Aorta (tissue), 5 donors: ENCODE results near the gene ADAM22. TPM values are rescaled to one million over a fixed set of nuclear protein-coding genes. Genes with fewer than 3 reads are reported as not detected.

Source experiments
- ATAC-seq: fragments of 200-7000 bp; cut with Tn5 transposase; one replicate; pipeline ENCODE4 v1.9.1; 2022; ENCODE audit warnings: moderate library complexity; ENCODE audit not compliant: low FRiP score
- DNase-seq, 2 donors: peaks; one replicate each; pipeline ENCODE4 v3.0.0-alpha.2; 2020
- H3K27ac ChIP-seq, 2 donors: one replicate each; pipeline ENCODE4 v1.5.1; 2013; ENCODE audit warnings: low read length in 2 of 2, mild to moderate bottlenecking in 2 of 2, moderate library complexity in 2 of 2, control low read depth in 1 of 2, inconsistent platforms in 1 of 2, low read depth in 1 of 2
- H3K27me3 ChIP-seq, 2 donors: one replicate each; pipeline ENCODE4 v1.6.1; 2013; ENCODE audit warnings: control low read depth in 1 of 2, low read length in 1 of 2, mild to moderate bottlenecking in 1 of 2, moderate library complexity in 1 of 2; ENCODE audit not compliant: insufficient read depth in 2 of 2, control insufficient read depth in 1 of 2
- H3K36me3 ChIP-seq, 2 donors: one replicate each; pipeline ENCODE4 v1.6.1; 2013; ENCODE audit warnings: control low read depth in 1 of 2, low read length in 1 of 2, mild to moderate bottlenecking in 1 of 2; ENCODE audit not compliant: insufficient read depth in 2 of 2, control insufficient read depth in 1 of 2
- H3K4me1 ChIP-seq, 2 donors: one replicate each; pipeline ENCODE4 v1.6.1; 2013; ENCODE audit warnings: low read length in 2 of 2, control low read depth in 1 of 2, mild to moderate bottlenecking in 1 of 2, moderate library complexity in 1 of 2; ENCODE audit not compliant: insufficient read depth in 2 of 2, control insufficient read depth in 1 of 2
- H3K4me3 ChIP-seq, 2 donors: one replicate each; pipeline ENCODE4 v1.5.1; 2013; ENCODE audit warnings: low read length in 2 of 2, control low read depth in 1 of 2, mild to moderate bottlenecking in 1 of 2
- H3K9me3 ChIP-seq: one replicate; pipeline ENCODE4 v1.6.1; 2013; ENCODE audit warnings: mild to moderate bottlenecking, low read length; ENCODE audit not compliant: control insufficient read depth
- WGBS, 2 donors: extraction: QIAGEN DNeasy Blood & Tissue Kit; methylation state at CpG; one replicate each; pipeline ENCODE4 v1.1.7; 2013; 5-methylcytosine and 5-hydroxymethylcytosine counted together
- intact Hi-C, 2 donors: fragments of 100-400 bp; cut with DNase I; formaldehyde crosslinking; loops; one replicate each; pipeline versions ENCODE4 v1.14.2 to v1.15.0; 2022
- polyA plus RNA-seq, 2 donors: library from polyadenylated mRNA; stranded (reverse); fragments of 200-250 nt; gene quantifications; one replicate each; pipeline ENCODE4 v1.2.3, GENCODE V29; 2013
- total RNA-seq, 2 donors: library from RNA; stranded (reverse); fragmentation: NEBNext Ultra II Directional; extraction: Animal tissue kit (Norgen Biotek cat#: 25700); gene quantifications; one replicate each; pipeline ENCODE4 v1.2.1, GENCODE V29; 2021
- donor health status: healthy with polysubstance abuse.
- donor health status: Bipolar disorder and iron deficiency.
- donor health status: DM: no; HTN: no; CAD: no.
- donor health status: DM: no; HTN: no; CAD: no.
- donor health status: DM: yes; HTN: yes; CAD: no.

The ADAM22 gene
- total and polyA plus RNA-seq, 4 donors: 0.13 to 8.4 (median 3.1) TPM

DNA sequence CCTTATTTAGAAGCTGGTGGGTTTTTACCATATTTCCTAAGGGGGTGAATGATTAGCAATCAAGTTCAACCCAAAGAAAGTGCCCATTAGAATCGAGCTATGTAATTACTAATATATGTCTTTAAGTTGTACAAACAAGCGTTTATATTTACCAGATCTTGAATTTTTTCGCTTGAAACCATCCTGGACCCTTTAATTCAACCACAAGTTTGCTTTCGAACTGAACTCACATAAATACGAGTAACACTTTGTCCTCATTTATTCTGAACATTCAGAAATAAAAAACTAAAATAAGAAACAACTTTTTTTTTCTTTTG is 284.3 kb downstream of the ADAM22 start:
- no peaks in the 10 kb centered on the region for H3K9me3 ChIP-seq
- no peak for DNase-seq
- H3K27me3 ChIP-seq: no peaks in the 10 kb centered on the region
- H3K36me3 ChIP-seq: peaks cover 4 to 5% of the 10 kb centered on the region in 2 donors
- intact Hi-C loops: no loop called here
- peaks cover 0 to 2% of the 10 kb centered on the region in 2 donors for H3K4me1 ChIP-seq
- ATAC-seq: no peak
- no peak overlapping the region for H3K27ac ChIP-seq
- peak overlapping the region; percentile 67 to 85 for H3K4me3 ChIP-seq
- 41 to 42% methylated on average over 5 of the region's 5 CpGs for WGBS, 2 donors

- H3K9me3 ChIP-seq: no peaks in the 10 kb centered on the region
- H3K27ac ChIP-seq: peak overlapping the region in 1 of 2 donors; percentile 7
- peaks cover 4% of the 10 kb centered on the region in 2 donors for H3K36me3 ChIP-seq
- H3K4me3 ChIP-seq: peak overlapping the region; percentile 67 to 85
- ATAC-seq (peak; percentile 64), DNase-seq (peak; percentile 67 to 80)
- H3K27me3 ChIP-seq: no peaks in the 10 kb centered on the region
- intact Hi-C loops: no loop called here
- H3K4me1 ChIP-seq: peaks cover 0 to 2% of the 10 kb centered on the region in 2 donors
- WGBS, 2 donors: 1% methylated on average over 27 of the region's 27 CpGs
Observed at GRCh38 chr7:88218836-88219605, 285.0 kb downstream of the ADAM22 start.

- peak; percentile 92 to 96 for DNase-seq
- 0% methylated on average over 58 to 75 of the region's 75 CpGs for WGBS, 2 donors
- peak within 1 kb of the TSS; percentile 67 to 85 for H3K4me3 ChIP-seq
- H3K9me3 ChIP-seq: no peaks in the 10 kb centered on the region
- no peaks in the 10 kb centered on the region for H3K27me3 ChIP-seq
- intact Hi-C loops: no loop called here
- peak within 1 kb of the TSS; percentile 33 to 78 for H3K27ac ChIP-seq
- peak; percentile 100 for ATAC-seq
- H3K36me3 ChIP-seq: peaks cover 0 to 2% of the 10 kb centered on the region in 2 donors
- H3K4me1 ChIP-seq: peaks cover 0 to 2% of the 10 kb centered on the region in 2 donors
Observed at GRCh38 chr7:88219781-88220747, 286.0 kb downstream of the ADAM22 start, which contains the start of gene SRI. SRI (minus strand) TSS chr7:88220038; CDS start chr7:88220026, 12 bp downstream.

DNA sequence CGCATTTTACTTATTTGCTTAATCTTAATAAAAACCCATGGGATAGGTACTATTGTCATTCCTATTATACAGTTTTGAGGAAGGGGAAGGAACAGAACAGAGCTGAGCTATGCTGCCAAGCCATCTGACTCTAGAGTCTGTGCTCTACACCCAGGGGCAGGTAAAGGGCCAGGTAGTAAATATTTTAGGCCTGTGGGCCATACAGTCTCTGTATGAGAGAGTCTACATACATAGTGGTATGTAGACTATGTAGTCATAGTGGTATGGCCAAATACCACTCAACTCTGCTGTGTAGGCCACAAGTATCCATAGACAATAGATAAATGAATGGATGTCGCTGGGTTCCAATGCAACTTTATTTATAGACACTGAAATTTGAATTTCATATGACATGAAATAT is 289.2 kb downstream of the ADAM22 start:
- DNase-seq (no peak), ATAC-seq (no peak)
- H3K27ac ChIP-seq: no peak overlapping the region
- no peaks in the 10 kb centered on the region for H3K9me3 ChIP-seq
- H3K36me3 ChIP-seq: no peaks in the 10 kb centered on the region
- no peak overlapping the region for H3K4me3 ChIP-seq
- no peaks in the 10 kb centered on the region for H3K4me1 ChIP-seq
- intact Hi-C loops: no loop called here
- WGBS, 2 donors: 97 to 98% methylated on average over 2 of the region's 2 CpGs
- no peaks in the 10 kb centered on the region for H3K27me3 ChIP-seq

DNA sequence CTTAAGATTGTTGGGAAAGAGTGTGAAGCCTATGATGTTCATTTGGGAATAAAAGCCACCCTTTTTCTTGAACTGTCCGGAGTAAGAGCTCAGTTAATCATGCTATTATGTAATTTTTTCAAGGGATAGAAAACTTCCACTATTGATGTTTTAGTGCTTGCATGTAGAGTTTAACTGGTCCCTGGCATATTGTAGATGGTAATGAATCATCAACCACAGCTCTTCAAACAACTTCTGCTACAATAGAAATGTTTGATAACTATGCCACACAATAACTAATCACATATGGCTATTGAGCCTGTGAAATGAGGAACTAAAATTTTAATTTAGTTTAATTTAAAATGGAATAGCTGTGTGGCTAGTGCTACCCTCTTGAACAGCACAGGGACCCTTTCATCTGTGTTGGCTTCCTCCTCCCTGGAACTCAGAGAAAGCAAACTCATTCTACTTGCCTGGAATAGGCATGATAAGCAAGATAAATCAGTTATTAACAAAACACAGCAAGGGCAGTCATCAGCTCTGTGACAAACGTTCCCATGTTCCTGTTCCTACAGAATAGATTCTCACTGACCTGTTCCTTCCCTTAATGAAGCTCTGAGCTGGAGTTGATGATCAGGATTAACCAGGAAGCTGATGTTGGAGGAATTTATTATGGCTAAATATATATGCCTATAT is 290.7 kb downstream of the ADAM22 start:
- 50 to 57% methylated on average over 2 of the region's 2 CpGs for WGBS, 2 donors
- intact Hi-C loops: no loop called here
- H3K36me3 ChIP-seq: no peaks in the 10 kb centered on the region

GRCh38 chr7:88226201-88226600 is 292.1 kb downstream of the ADAM22 start:
- ATAC-seq: no peak
- 91 to 92% methylated on average over 4 of the region's 4 CpGs for WGBS, 2 donors
- no peaks in the 10 kb centered on the region for H3K27me3 ChIP-seq
- no peaks in the 10 kb centered on the region for H3K4me1 ChIP-seq
- DNase-seq: no peak
- no peak overlapping the region for H3K27ac ChIP-seq
- intact Hi-C loops: no loop called here
- H3K36me3 ChIP-seq: no peaks in the 10 kb centered on the region
- H3K4me3 ChIP-seq: no peak overlapping the region
- peaks cover 1% of the 10 kb centered on the region for H3K9me3 ChIP-seq

More for the DNA sequence above, 290.7 kb downstream of the ADAM22 start:
- ATAC-seq (no peak), DNase-seq (no peak)
- H3K9me3 ChIP-seq: peaks cover 1% of the 10 kb centered on the region
- H3K4me1 ChIP-seq: no peaks in the 10 kb centered on the region
- H3K27ac ChIP-seq: no peak overlapping the region
- H3K27me3 ChIP-seq: no peaks in the 10 kb centered on the region
- H3K4me3 ChIP-seq: no peak overlapping the region

GRCh38 chr7:88226886-88227516 is 292.9 kb downstream of the ADAM22 start:
- intact Hi-C loops: no loop called here
- H3K4me3 ChIP-seq: no peak overlapping the region
- no peak overlapping the region for H3K27ac ChIP-seq
- H3K4me1 ChIP-seq: no peaks in the 10 kb centered on the region
- no peaks in the 10 kb centered on the region for H3K27me3 ChIP-seq
- ATAC-seq (no peak), DNase-seq (no peak)
- peaks cover 1% of the 10 kb centered on the region for H3K9me3 ChIP-seq
- H3K36me3 ChIP-seq: no peaks in the 10 kb centered on the region
- 92 to 93% methylated on average over 6 of the region's 6 CpGs for WGBS, 2 donors
